Measurements from ENCODE around the gene RAPGEF6. TPM values are rescaled to one million over a fixed set of nuclear protein-coding genes. Genes with fewer than 3 reads are reported as not detected.

RAPGEF6 gene
- total and polyA plus RNA-seq, 2 donors = 11.3 to 21.4 TPM

- no peaks in the 10 kb centered on the region for H3K27me3 ChIP-seq (ENCODE audit: control insufficient read depth in 2 of 2, insufficient read depth in 1 of 2, low read length in 1 of 2)
- no peak overlapping the region for H3K27ac ChIP-seq (ENCODE audit: low read depth in 1 of 2, low read length in 1 of 2)
- H3K36me3 ChIP-seq (ENCODE audit: control insufficient read depth in 2 of 2, insufficient read depth in 2 of 2, low read length in 1 of 2) = peaks cover 0 to 3% of the 10 kb centered on the region in 2 donors
- DNase-seq (ENCODE audit: low read depth in 6 of 9, low spot score in 9 of 9) = no peak
- no peak overlapping the region for H3K4me3 ChIP-seq (ENCODE audit: low read length in 2 of 2)
- 84% methylated on average over 2 of the region's 2 CpGs for WGBS
- peaks cover 0 to 9% of the 10 kb centered on the region in 2 donors for H3K4me1 ChIP-seq (ENCODE audit: control insufficient read depth in 2 of 2, insufficient read depth in 2 of 2, low read length in 2 of 2)
- no peaks in the 10 kb centered on the region for H3K9me3 ChIP-seq (ENCODE audit: control insufficient read depth in 2 of 2, insufficient read depth in 1 of 2, low read length in 1 of 2)
These were observed 259.7 kb downstream of the RAPGEF6 start for GRCh38 chr5:131375351-131375750.

Other genes with a start within 250 kb of the RAPGEF6 start
- gene FNIP1, start 161.8 kb upstream of the RAPGEF6 start, total RNA-seq = 15.9 TPM
- 7.5 TPM for gene FNIP1, start 161.8 kb upstream of the RAPGEF6 start, polyA plus RNA-seq

Data from thymus (tissue), 11 donors.